Bronchial epithelial cell (primary cell): ENCODE data around the gene ZCCHC4. TPM values are rescaled to one million over a fixed set of nuclear protein-coding genes. Genes with fewer than 3 reads are reported as not detected.
A peak's percentile ranks its signal among the peaks of the same experiment; 100 is the strongest.

ENCODE experiments used
- DNase-seq: peaks from one replicate; pipeline ENCODE4 v3.0.0-alpha.2; 2010; ENCODE audit warnings: low read depth
- FAIRE-seq: peaks from 2 replicates; lab custom pipeline; 2011; peaks lifted over from hg19 to GRCh38; lab: Jason Lieb, UNC
- H3K27me3 ChIP-seq: 2 replicates; pipeline ENCODE4 v1.5.1; 2011; ENCODE audit warnings: low read length; ENCODE audit not compliant: control insufficient read depth, insufficient read depth
- H3K36me3 ChIP-seq: 2 replicates; pipeline ENCODE4 v1.5.1; 2011; ENCODE audit warnings: low read length; ENCODE audit not compliant: control insufficient read depth, insufficient read depth
- H3K4me3 ChIP-seq: 2 replicates; pipeline ENCODE4 v1.5.1; 2011; ENCODE audit warnings: mild to moderate bottlenecking, low read depth, low read length, control low read depth
- CTCF ChIP-seq: IDR thresholded peaks from 2 replicates; pipeline ENCODE4 v1.5.1; 2011; ENCODE audit warnings: mild to moderate bottlenecking, moderate library complexity, low read length, control low read depth, inconsistent platforms; ENCODE audit not compliant: insufficient read depth, severe bottlenecking
- total RNA-seq: library from RNA; depleted of rRNA; stranded (reverse); fragments of >200 nt; gene quantifications from 2 replicates; pipeline ENCODE4 v1.2.1, GENCODE V29; 2014

The ZCCHC4 gene
- total RNA-seq, 1 donor from 2014 or later, result 12.4 TPM

GRCh38 chr4:25310066-25310802 lies 2.3 kb upstream of the ZCCHC4 start:
- no peak for FAIRE-seq
- H3K27me3 ChIP-seq, result no peaks in the 10 kb centered on the region
- no peak overlapping the region for H3K4me3 ChIP-seq
- no peak for DNase-seq
- H3K36me3 ChIP-seq, result no peaks in the 10 kb centered on the region
- TF ChIP-seq CTCF, result no peak

- TF ChIP-seq CTCF, result no peak
- FAIRE-seq, result no peak
- no peak for DNase-seq
- Histone ChIP-seq H3K27me3 (no peaks in the 10 kb centered on the region), H3K4me3 (no peak overlapping the region), H3K36me3 (no peaks in the 10 kb centered on the region)
Observed at GRCh38 chr4:25310803-25311166, 1.8 kb upstream of the ZCCHC4 start.

GRCh38 chr4:25313201-25313895 lies 774 bp downstream of the ZCCHC4 start:
- Histone ChIP-seq H3K4me3 (peak overlapping the region; percentile 83), H3K36me3 (no peaks in the 10 kb centered on the region), H3K27me3 (no peaks in the 10 kb centered on the region)
- no peak for FAIRE-seq
- no peak for TF ChIP-seq CTCF
- peak; percentile 21 for DNase-seq

- TF ChIP-seq CTCF, result no peak
- Histone ChIP-seq H3K4me3 (no peak overlapping the region), H3K27me3 (no peaks in the 10 kb centered on the region), H3K36me3 (no peaks in the 10 kb centered on the region)
- DNase-seq, result peak; percentile 7
- FAIRE-seq, result no peak
Observed at GRCh38 chr4:25320336-25320735, 7.8 kb downstream of the ZCCHC4 start.

GRCh38 chr4:25320773-25321172 lies 8.2 kb downstream of the ZCCHC4 start:
- DNase-seq (peak; percentile 87), FAIRE-seq (no peak)
- Histone ChIP-seq H3K36me3 (no peaks in the 10 kb centered on the region), H3K4me3 (no peak overlapping the region), H3K27me3 (no peaks in the 10 kb centered on the region)
- TF ChIP-seq CTCF, result no peak
